GM23338 (cell line): Measurements from ENCODE around the gene DDT.
"Not testable (repeated sequence)": the region's sequence is repeated elsewhere in the genome, so short reads cannot be mapped to it uniquely, and the experiment has no call there.

Experiments used
- CREB1 ChIP-seq: fragments of 250-450 bp; sonication (Bioruptor Pico); IDR thresholded peaks from 2 replicates; pipeline ENCODE4 v1.5.0; 2020; ENCODE audit warnings: low read depth, mild to moderate bottlenecking, moderate library complexity
- CTCF ChIP-seq, 2 experiments: fragments of 200-600 bp in 1 of 2; sonication (generic) in 1 of 2; conservative IDR thresholded peaks; 2 replicates each; pipeline versions ENCODE4 v1.5.1 to v1.6.1; 2016 to 2017; ENCODE audit warnings: antibody characterized with exemption in 2 of 2, low read depth in 2 of 2, mild to moderate bottlenecking in 2 of 2, moderate library complexity in 1 of 2
- EZH2 ChIP-seq: fragments of 200-600 bp; sonication (generic); IDR thresholded peaks from one replicate; pipeline ENCODE4 v1.8.0; 2017; ENCODE audit warnings: antibody characterized with exemption, mild to moderate bottlenecking, low read depth; ENCODE audit not compliant: unreplicated experiment
- JUNB ChIP-seq: IDR thresholded peaks from one replicate; pipeline ENCODE4 v1.6.1; 2016; ENCODE audit warnings: antibody characterized with exemption; ENCODE audit not compliant: unreplicated experiment
- NANOG ChIP-seq: IDR thresholded peaks from 2 replicates; pipeline ENCODE4 v1.6.1; 2016; ENCODE audit warnings: antibody characterized with exemption, borderline replicate concordance
- POLR2AphosphoS5 ChIP-seq: IDR thresholded peaks from 2 replicates; pipeline ENCODE4 v1.6.1; 2016; ENCODE audit warnings: antibody characterized with exemption, low read depth
- REST ChIP-seq: IDR thresholded peaks from one replicate; pipeline ENCODE4 v1.6.1; 2018; ENCODE audit warnings: antibody characterized with exemption; ENCODE audit not compliant: unreplicated experiment
- ZNF462 ChIP-seq: fragments of 250-450 bp; sonication (Bioruptor Pico); IDR thresholded peaks from 2 replicates; pipeline ENCODE4 v1.5.0; 2020; ENCODE audit warnings: mild to moderate bottlenecking, moderate library complexity

- not testable (repeated sequence) for TF ChIP-seq CTCF (conservative IDR thresholded peaks at IDR 0.05; ENCODE audit: low read depth in 2 of 2); EZH2; POLR2AphosphoS5; REST; CREB1; JUNB; ZNF462 (CRISPR knock-in tag); NANOG
Observed at GRCh38 chr22:23955886-23956285, 18.4 kb downstream of the DDT start.
